Neural cell (in vitro differentiated cells): ENCODE data around the gene LONRF2. TPM values are rescaled to one million over a fixed set of nuclear protein-coding genes. Genes with fewer than 3 reads are reported as not detected.

ENCODE experiments used
- H2AFZ ChIP-seq: fragments of 200-600, 300-800 bp; sonication (generic), shearing (Covaris generic); 2 replicates; pipeline ENCODE4 v1.6.0; 2014; ENCODE audit warnings: low read depth, mild to moderate bottlenecking, antibody characterized with exemption, low read length, moderate library complexity
- H3F3A ChIP-seq: fragments of 200-600 bp; shearing (Covaris generic); 2 replicates; pipeline ENCODE4 v1.6.1; 2016; ENCODE audit warnings: mild to moderate bottlenecking, moderate library complexity, mixed read lengths, antibody characterized with exemption, low read length; ENCODE audit not compliant: insufficient read depth, poor library complexity, severe bottlenecking
- H3K27ac ChIP-seq: fragments of 200-600, 300-800 bp; sonication (generic), shearing (Covaris generic); 2 replicates; pipeline ENCODE4 v1.5.1; 2014; ENCODE audit warnings: mild to moderate bottlenecking, low read length, moderate library complexity
- H3K27me3 ChIP-seq: fragments of 300-800, 200-600 bp; sonication (generic), shearing (Covaris generic); 2 replicates; pipeline ENCODE4 v1.6.0; 2014; ENCODE audit warnings: mild to moderate bottlenecking, low read depth, low read length, moderate library complexity; ENCODE audit not compliant: insufficient read depth
- H3K36me3 ChIP-seq: fragments of 300-800, 200-600 bp; sonication (generic), shearing (Covaris generic); 2 replicates; pipeline ENCODE4 v1.5.1; 2014; ENCODE audit warnings: mild to moderate bottlenecking, antibody characterized with exemption, low read length, moderate library complexity; ENCODE audit not compliant: insufficient read depth
- H3K4me2 ChIP-seq: fragments of 300-800, 200-600 bp; sonication (generic), shearing (Covaris generic); 2 replicates; pipeline ENCODE4 v1.6.0; 2014; ENCODE audit warnings: mild to moderate bottlenecking, low read length
- H3K4me3 ChIP-seq: fragments of 300-800, 200-600 bp; sonication (generic), shearing (Covaris generic); 2 replicates; pipeline ENCODE4 v1.5.1; 2014; ENCODE audit warnings: mild to moderate bottlenecking, low read length, moderate library complexity
- H3K79me2 ChIP-seq: fragments of 200-600 bp; shearing (Covaris generic); replicated peaks from 2 replicates; pipeline ENCODE4 v1.6.0; 2014; ENCODE audit warnings: mild to moderate bottlenecking, low read length, moderate library complexity; ENCODE audit not compliant: insufficient read depth
- H3K9ac ChIP-seq: fragments of 300-800, 200-600 bp; sonication (generic), shearing (Covaris generic); 2 replicates; pipeline ENCODE4 v1.6.1; 2016; ENCODE audit warnings: mild to moderate bottlenecking, low read length, mixed read lengths
- H3K9me2 ChIP-seq: fragments of 200-600 bp; shearing (Covaris generic); 2 replicates; pipeline ENCODE4 v1.6.1; 2016; ENCODE audit warnings: mild to moderate bottlenecking, low read length, mixed read lengths; ENCODE audit not compliant: insufficient read depth
- H3K9me3 ChIP-seq: fragments of 200-600, 300-800 bp; sonication (generic), shearing (Covaris generic); 2 replicates; pipeline ENCODE4 v1.6.1; 2016; ENCODE audit warnings: mild to moderate bottlenecking, mixed run types, low read length, moderate library complexity, mixed read lengths
- H4K20me1 ChIP-seq: fragments of 200-600 bp; shearing (Covaris generic); 2 replicates; pipeline ENCODE4 v1.6.1; 2016; ENCODE audit warnings: mild to moderate bottlenecking, mixed run types; ENCODE audit not compliant: insufficient read depth
- CTCF ChIP-seq: fragments of 450-650 bp; IDR thresholded peaks from 2 replicates; pipeline ENCODE4 v1.5.1; 2014; ENCODE audit warnings: antibody characterized with exemption, mild to moderate bottlenecking, moderate library complexity; ENCODE audit not compliant: poor library complexity, severe bottlenecking
- EP300 ChIP-seq: fragments of 450-650 bp; conservative IDR thresholded peaks from 2 replicates; pipeline ENCODE4 v1.6.1; 2014; ENCODE audit warnings: antibody characterized with exemption, mild to moderate bottlenecking, moderate library complexity; ENCODE audit not compliant: poor library complexity, severe bottlenecking
- EZH2 ChIP-seq: fragments of 200-600, 300-800 bp; shearing (Covaris generic), sonication (generic); IDR thresholded peaks from 2 replicates; pipeline ENCODE4 v1.6.1; 2014; ENCODE audit warnings: antibody characterized with exemption, low read length, borderline replicate concordance, mild to moderate bottlenecking; ENCODE audit not compliant: insufficient read depth, poor library complexity, severe bottlenecking
- MXI1 ChIP-seq: fragments of 450-650 bp; conservative IDR thresholded peaks from 2 replicates; pipeline ENCODE4 v1.6.1; 2014; ENCODE audit warnings: antibody characterized with exemption, mild to moderate bottlenecking; ENCODE audit not compliant: poor library complexity, severe bottlenecking
- POLR2AphosphoS5 ChIP-seq: IDR thresholded peaks from 2 replicates; pipeline ENCODE4 v1.6.1; 2012
- RAD21 ChIP-seq: fragments of 450-650 bp; conservative IDR thresholded peaks from 2 replicates; pipeline ENCODE4 v1.6.1; 2014; ENCODE audit warnings: antibody characterized with exemption, mild to moderate bottlenecking, moderate library complexity
- REST ChIP-seq: IDR thresholded peaks from 2 replicates; pipeline ENCODE4 v1.6.1; 2012; ENCODE audit warnings: borderline replicate concordance
- SMC3 ChIP-seq: fragments of 450-650 bp; conservative IDR thresholded peaks from 2 replicates; pipeline ENCODE4 v1.6.1; 2014; ENCODE audit warnings: antibody characterized with exemption, mild to moderate bottlenecking, moderate library complexity; ENCODE audit not compliant: poor library complexity
- TAF1 ChIP-seq: IDR thresholded peaks from 2 replicates; pipeline ENCODE4 v1.6.1; 2012; ENCODE audit warnings: low read depth
- polyA plus RNA-seq: library from polyadenylated mRNA; depleted of rRNA; stranded (reverse); fragments of >200 nt; gene quantifications from 2 replicates; pipeline ENCODE4 v1.2.3, GENCODE V29; 2014

Gene LONRF2
- polyA plus RNA-seq, 1 donor from 2014 or later = 20.7 TPM

- Histone ChIP-seq H3K4me3 (no peak overlapping the region), H3F3A (no peaks in the 10 kb centered on the region), H3K9me3 (no peaks in the 10 kb centered on the region), H2AFZ (no peak overlapping the region), H4K20me1 (no peaks in the 10 kb centered on the region), H3K36me3 (no peaks in the 10 kb centered on the region), H3K4me2 (no peak overlapping the region), H3K27me3 (no peaks in the 10 kb centered on the region), H3K9me2 (no peaks in the 10 kb centered on the region), H3K27ac (no peak overlapping the region), H3K9ac (no peak overlapping the region), H3K79me2 (no peaks in the 10 kb centered on the region)
- TF ChIP-seq POLR2AphosphoS5 (no peak), SMC3 (no peak), RAD21 (no peak)
Observed at GRCh38 chr2:100241236-100241635, 81.1 kb downstream of the LONRF2 start.

- Histone ChIP-seq H2AFZ (no peak overlapping the region), H3K79me2 (no peaks in the 10 kb centered on the region), H3K9me2 (no peaks in the 10 kb centered on the region), H4K20me1 (no peaks in the 10 kb centered on the region), H3K36me3 (no peaks in the 10 kb centered on the region), H3K9me3 (no peaks in the 10 kb centered on the region), H3K4me2 (no peak overlapping the region), H3K27ac (no peak overlapping the region), H3K27me3 (no peaks in the 10 kb centered on the region), H3K4me3 (no peak overlapping the region), H3K9ac (no peak overlapping the region), H3F3A (no peaks in the 10 kb centered on the region)
- TF ChIP-seq EZH2 = no peak
Observed at GRCh38 chr2:100240386-100240785, 81.9 kb downstream of the LONRF2 start.

- H3K9ac ChIP-seq = no peak overlapping the region
- no peak overlapping the region for H3K27ac ChIP-seq
- H3K36me3 ChIP-seq = no peaks in the 10 kb centered on the region
- H3K27me3 ChIP-seq = no peaks in the 10 kb centered on the region
- H3K79me2 ChIP-seq = no peaks in the 10 kb centered on the region
- H3F3A ChIP-seq = no peaks in the 10 kb centered on the region
- TF ChIP-seq SMC3 (no peak), POLR2AphosphoS5 (no peak), EP300 (no peak), EZH2 (no peak), MXI1 (no peak), CTCF (no peak), REST (no peak), TAF1 (no peak), RAD21 (no peak)
- H3K9me3 ChIP-seq = no peaks in the 10 kb centered on the region
- no peak overlapping the region for H3K4me3 ChIP-seq
- H3K4me2 ChIP-seq = no peak overlapping the region
- H2AFZ ChIP-seq = no peak overlapping the region
- H4K20me1 ChIP-seq = no peaks in the 10 kb centered on the region
- H3K9me2 ChIP-seq = no peaks in the 10 kb centered on the region
Observed at GRCh38 chr2:100239486-100240210, 82.7 kb downstream of the LONRF2 start.
